ENCODE data around the gene TTLL10. TPM values are rescaled to one million over a fixed set of nuclear protein-coding genes. Genes with fewer than 3 reads are reported as not detected.
"Not testable (repeated sequence)": the region's sequence is repeated elsewhere in the genome, so short reads cannot be mapped to it uniquely, and the experiment has no call there.

Gene TTLL10
- total RNA-seq, 1 experiment from 2014 or later, result 6.6 TPM

- no peak for DNase-seq (ENCODE audit: low spot score)
Observed at GRCh38 chr1:1171161-1171545, 2.5 kb upstream of the TTLL10 start.

- peak; percentile 57 for DNase-seq (ENCODE audit: low spot score)
Observed at GRCh38 chr1:1171546-1172340, 1.9 kb upstream of the TTLL10 start.

GRCh38 chr1:1173061-1173792, 453 bp upstream of the TTLL10 start:
- DNase-seq (ENCODE audit: low spot score), result no peak

- no peak for DNase-seq (ENCODE audit: low spot score)
Observed at GRCh38 chr1:1175221-1176062, 1.8 kb downstream of the TTLL10 start.

GRCh38 chr1:1176063-1176761, 2.5 kb downstream of the TTLL10 start:
- not testable (repeated sequence) for DNase-seq (ENCODE audit: low spot score)

GRCh38 chr1:1176931-1177330, 3.3 kb downstream of the TTLL10 start:
- DNase-seq (ENCODE audit: low spot score), result no peak

GRCh38 chr1:1177452-1178206, 3.9 kb downstream of the TTLL10 start:
- DNase-seq (ENCODE audit: low spot score), result no peak

GRCh38 chr1:1178794-1179331, 5.2 kb downstream of the TTLL10 start:
- no peak for DNase-seq (ENCODE audit: low spot score)

GRCh38 chr1:1179346-1179982, 5.8 kb downstream of the TTLL10 start:
- DNase-seq (ENCODE audit: low spot score), result no peak

GRCh38 chr1:1179983-1180861, 6.5 kb downstream of the TTLL10 start:
- no peak for DNase-seq (ENCODE audit: low spot score)

GRCh38 chr1:1181129-1181937, 7.7 kb downstream of the TTLL10 start:
- no peak for DNase-seq (ENCODE audit: low spot score)

GRCh38 chr1:1181938-1182410, 8.3 kb downstream of the TTLL10 start:
- DNase-seq (ENCODE audit: low spot score), result no peak

- no peak for DNase-seq (ENCODE audit: low spot score)
Observed at GRCh38 chr1:1182491-1183220, 9.0 kb downstream of the TTLL10 start.

- DNase-seq (ENCODE audit: low spot score), result no peak
Observed at GRCh38 chr1:1183221-1183747, 9.6 kb downstream of the TTLL10 start.

- no peak for DNase-seq (ENCODE audit: low spot score)
Observed at GRCh38 chr1:1183833-1184775, 10.4 kb downstream of the TTLL10 start.
